ENCODE data around the gene KRTAP10-8. TPM values are rescaled to one million over a fixed set of nuclear protein-coding genes. Genes with fewer than 3 reads are reported as not detected.
"Not testable (repeated sequence)": the region's sequence is repeated elsewhere in the genome, so short reads cannot be mapped to it uniquely, and the experiment has no call there.

KRTAP10-8 gene, protein sequence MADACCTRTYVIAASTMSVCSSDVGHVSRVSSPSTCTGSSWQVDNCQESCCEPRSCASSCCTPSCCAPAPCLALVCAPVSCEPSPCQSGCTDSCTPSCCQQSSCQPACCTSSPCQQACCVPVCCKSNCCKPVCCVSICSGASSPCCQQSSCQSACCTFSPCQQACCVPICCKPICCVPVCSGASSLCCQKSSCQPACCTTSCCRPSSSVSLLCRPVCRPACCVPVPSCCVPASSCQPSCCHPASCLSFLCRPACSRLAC
- total RNA-seq = not detected in 2 replicates

DNA sequence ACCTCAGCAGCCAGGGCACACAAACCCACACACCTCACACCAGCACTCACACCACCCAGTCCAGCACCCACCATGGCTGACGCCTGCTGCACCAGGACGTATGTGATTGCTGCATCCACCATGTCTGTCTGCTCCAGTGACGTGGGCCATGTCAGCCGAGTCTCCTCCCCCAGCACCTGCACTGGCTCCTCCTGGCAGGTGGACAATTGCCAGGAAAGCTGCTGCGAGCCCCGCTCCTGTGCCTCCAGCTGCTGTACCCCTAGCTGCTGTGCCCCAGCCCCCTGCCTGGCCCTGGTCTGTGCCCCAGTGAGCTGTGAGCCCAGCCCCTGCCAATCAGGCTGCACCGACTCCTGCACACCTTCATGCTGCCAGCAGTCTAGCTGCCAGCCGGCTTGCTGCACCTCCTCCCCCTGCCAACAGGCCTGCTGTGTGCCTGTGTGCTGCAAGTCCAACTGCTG, at the start of gene KRTAP10-8:
Gene KRTAP10-8, plus strand, starts transcription at position 51 of the 458 bp plus-strand sequence. Its CDS starts 22 bp downstream, at position 73.
- intact Hi-C loops (cut with micrococcal nuclease) = no loop called here

DNA sequence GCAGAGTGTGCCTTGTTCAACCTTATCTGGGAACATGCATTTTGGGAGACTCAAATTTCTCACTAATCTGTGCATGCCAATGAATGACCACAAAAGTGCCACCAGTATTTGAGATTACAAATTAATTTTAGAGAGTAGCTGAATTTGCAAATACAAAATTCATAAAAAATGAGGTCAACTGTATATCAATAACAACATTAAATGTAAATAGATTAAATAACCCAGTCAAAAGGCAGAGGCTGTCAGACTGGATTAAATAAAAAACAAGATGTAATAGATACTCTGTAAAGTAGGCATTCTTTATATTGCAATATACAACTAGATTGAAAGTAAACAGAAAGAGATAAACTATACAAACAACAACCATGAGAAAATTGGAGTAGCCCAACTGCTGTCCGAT, 47.8 kb upstream of the KRTAP10-8 start:
- intact Hi-C loops (cut with micrococcal nuclease) = no loop called here

DNA sequence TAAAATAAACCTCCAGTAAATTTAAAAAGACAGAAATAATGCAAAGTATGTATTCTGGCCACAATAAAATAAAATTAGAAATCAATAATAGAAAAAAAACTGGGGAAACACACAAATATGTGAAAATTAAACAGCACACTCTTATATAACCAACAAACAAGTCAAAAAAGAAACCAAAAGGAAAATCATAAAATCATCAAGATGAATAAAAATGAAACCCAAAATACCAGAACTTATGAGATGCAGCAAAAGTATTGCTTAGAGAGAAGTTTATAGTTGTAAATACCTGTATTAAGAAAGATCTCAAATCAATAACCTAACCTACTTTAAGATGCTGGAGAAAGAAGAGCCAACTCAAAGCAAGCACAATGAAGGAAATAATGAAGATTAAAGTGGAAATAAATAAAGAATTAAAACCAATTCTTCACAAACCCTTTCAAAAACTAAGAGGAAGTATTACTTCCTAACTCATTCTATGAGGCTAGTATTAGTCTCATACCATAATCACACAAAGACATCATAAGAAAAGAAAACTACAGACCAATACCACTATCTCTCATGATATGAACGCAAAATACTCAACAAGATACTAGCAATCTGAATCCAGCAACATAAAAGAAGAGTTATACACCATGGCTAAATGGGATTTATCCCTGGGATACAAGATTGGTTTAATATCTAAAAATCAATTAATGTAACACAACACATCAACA, 46.8 kb upstream of the KRTAP10-8 start:
- intact Hi-C loops (cut with micrococcal nuclease) = no loop called here

DNA sequence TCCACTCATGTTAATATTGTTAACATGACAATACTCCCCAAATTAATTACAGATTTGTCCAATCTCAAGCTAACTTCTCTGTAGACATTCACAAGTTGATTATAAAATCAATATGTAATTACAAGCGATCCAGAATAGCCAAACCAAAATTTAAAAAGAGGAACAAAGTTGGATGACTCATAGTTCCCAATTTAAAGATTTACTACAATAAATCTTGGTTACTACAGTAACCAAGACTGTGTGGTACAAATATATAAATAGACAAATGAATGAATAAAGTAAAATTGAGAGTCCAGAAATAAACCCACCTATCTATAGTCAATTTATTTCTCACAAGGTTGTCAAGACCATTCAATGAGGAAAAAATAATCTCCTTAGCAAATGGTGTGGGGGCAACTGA, 45.5 kb upstream of the KRTAP10-8 start:
- intact Hi-C loops (cut with micrococcal nuclease) = no loop called here

DNA sequence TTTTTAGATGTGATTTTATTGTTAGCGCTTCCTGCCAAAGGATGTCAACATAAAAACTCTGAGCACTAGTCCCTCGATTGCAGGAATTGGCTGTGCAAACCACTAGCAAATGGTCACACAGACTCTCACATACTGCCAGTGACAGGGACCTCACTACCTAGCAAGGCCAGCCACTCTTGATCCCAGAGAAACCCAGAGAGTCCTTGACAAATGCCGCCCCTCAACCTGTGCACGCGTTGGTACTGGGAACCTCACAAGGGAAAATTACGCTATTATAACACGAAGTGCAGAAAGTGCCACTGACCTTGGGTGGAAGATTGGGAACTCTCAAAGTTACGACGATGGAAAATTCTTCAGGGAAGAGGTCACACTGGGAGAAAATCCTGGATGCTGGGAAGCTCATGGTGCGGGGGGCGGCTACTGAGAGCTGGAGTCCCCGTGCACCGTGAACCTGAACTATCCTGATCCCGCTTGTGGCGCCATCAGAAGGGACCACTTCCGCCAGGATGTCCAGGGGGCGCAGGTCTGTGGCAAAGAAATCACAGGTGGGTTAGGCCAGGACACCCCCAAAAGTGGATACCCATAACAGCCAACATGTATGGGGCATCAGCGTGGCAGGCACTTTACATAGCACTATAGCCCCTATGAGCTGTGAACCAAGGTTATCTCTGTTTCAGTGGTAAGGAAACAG, 44.3 kb upstream of the KRTAP10-8 start:
- intact Hi-C loops (cut with micrococcal nuclease) = no loop called here

DNA sequence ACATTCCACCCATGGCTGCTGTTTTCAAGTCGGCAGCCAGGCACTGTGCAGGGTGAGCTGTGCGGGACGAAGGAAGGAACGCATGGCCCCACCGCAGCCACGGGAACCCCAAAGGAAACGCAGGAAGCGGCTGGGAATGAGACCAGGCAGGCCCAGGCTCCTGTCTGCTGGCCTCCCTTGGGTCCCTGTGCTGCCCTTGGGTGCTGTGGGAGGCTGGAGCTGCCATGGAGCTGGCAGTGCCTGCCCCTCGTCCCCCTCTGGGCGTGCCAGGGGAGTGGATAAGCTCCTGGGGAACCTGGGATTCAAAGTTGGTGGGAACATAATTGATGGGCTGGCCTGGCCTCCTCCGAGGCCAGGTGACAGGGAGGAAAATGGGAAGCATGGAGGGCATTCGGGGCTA, 43.6 kb upstream of the KRTAP10-8 start:
- intact Hi-C loops (cut with micrococcal nuclease) = no loop called here

DNA sequence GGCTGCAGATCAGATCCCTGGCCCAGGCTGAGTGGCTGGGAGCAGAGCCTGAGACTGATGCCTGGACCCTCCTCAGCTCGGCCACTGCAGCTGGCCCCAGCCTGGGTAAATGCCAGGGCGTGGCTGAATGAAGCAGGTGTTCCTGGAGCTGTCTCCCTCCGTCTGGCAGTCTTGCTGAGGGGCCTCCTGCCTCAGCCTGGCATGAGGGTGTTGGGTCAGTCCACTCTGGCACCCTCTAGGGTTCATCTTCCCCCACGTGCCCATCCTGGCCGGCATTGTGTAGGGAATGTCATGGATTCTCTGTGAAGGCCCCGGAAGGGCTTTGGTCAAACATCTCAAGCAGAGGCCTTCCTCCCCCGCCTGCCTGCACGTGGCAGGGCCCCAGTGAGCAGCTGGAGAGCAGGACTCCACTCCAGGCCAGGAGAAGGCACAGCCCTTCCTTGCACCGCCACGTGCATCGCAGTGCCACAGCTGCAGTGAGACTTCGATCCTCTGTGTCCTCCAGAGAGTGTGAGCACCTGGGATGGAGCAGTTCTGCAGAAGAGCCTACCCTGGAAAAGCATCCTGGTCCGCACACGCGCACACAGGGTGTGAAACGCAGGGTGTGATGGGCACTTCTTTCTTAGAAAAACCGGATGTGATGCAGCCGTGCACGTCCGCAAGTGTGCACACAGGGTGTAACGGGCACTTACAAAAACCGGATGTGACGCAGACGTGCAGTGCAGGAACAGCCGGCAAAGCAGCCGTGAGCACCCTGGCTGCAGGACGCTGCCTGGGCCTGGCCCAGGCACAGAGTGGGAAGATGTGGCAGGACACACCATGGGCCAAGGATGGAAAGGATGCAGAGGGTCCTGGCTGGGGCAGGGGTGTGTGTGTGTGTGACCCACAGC, 43.0 kb upstream of the KRTAP10-8 start:
- intact Hi-C loops (cut with micrococcal nuclease) = no loop called here

DNA sequence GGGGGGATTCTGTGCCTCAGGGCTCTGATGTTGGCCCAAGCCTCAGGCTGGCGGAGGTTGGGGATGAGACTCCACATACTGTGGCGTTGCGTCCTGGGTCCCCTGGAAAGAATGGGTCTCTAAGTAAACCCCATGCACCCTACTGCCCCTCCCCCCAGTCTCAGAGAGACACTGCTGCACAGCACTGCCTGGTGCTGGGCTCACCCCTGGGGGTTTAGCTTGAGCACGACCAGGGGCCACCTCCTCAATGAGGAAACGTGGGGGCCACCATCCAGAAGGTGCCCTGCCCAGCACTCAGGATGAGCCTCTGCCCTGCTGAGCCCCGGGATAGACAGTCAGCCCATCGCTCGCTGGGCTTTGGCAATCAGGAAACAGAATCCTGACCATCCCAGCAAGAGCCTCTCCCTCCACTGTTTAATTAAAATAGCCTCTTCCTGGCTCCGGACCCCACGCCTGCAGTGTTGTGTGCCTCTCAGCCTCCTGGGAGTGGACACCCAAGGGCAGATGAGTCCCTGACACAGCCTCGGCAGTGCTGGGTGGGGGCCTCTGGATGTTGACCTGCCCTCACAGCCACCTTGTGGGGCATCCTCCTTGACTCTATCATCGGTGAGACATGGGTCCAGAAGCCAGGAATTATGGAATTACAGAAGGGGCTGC, 41.9 kb upstream of the KRTAP10-8 start:
- intact Hi-C loops (cut with micrococcal nuclease) = no loop called here

DNA sequence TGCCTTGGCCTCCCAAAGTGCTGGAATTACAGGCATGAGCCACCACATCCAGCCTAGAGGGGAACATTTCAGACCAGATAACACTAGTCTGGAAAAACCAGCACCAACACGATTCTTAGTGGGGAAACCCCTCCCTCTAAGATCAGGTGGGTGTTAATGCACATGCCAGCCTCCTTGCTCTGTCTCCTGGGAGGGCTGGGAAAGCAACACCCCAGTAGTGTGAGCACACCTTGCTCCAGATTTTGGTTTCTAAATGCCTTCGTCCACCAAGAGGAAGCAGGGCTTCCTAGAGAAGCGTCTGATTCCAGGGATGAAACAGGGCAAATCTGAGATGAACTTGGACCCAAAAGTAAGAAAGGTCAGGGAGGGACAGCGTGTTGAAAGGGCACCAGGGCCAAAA, 40.6 kb upstream of the KRTAP10-8 start:
- intact Hi-C loops (cut with micrococcal nuclease) = no loop called here

DNA sequence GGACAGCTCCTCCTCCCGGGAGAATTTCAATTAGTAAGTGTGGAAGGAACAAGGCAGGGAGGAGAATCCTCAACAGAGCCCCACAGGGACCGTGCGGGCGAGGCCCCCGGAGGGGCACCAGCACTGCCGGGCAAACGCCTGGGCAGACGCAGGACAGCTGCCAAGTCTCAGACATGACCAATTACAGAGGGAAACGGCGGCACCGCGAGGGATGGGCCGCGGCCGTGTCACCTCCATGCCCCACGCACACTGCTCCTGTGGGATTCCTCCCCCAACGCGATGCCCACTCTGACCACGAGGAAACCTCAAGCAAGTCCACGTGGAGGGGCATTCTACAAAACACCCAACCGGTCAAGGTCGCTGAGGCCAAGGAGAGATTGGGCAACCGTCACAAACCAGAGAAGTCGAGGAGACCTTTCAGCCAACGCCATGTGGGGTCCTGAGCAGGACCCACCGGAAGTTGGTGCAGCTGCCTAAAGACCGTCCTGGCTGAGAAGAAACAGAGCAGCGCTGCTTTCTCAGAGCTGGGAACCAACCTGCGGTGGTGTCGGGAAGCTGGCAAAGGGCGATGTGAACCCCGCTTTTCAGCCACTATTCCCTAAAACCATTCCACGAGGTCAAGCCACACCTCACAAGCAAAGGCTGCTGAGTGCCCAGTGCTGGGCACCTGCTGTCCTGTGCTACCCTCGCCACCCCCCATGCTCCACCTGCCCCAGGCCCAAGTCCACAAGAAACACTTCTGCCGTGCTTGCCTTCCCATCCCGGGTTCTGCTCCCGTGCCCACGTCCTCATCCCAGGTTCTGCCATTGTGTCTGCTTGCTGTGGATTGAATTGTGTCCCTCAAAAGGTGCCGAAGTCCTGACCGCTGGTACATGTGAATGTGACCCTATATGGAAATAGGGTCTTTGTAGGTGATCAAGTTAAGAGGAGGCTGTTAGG, 39.8 kb upstream of the KRTAP10-8 start:
- intact Hi-C loops (cut with micrococcal nuclease) = no loop called here

DNA sequence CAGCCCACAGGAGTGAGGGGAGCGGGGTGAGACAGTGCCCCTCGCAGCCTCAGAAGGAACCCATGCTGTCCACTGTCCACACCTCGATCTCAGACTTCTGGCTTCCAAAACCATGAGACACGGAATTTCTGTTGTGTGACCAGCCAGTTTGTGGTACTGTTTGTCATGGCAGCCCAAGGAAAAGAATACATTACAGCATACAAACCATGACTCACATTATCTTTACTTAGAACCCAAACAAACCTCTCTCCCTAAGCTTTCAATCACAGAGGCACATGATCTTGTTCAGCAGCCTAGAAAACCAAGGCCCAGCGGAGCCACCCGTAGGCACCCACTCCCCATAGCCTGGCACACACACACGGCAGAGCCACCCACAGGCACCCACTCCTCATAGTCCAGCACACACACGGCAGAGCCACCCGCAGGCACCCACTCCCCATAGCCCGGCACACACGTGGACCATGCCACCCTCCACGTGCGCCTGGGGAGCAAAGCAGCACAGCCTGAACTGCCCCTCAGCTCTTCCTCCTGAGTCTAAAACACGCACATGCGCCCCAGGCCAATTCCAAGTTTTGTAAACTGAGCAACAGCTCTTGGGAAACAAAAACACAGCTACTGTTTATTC, 38.8 kb upstream of the KRTAP10-8 start:
- intact Hi-C loops (cut with micrococcal nuclease) = no loop called here

DNA sequence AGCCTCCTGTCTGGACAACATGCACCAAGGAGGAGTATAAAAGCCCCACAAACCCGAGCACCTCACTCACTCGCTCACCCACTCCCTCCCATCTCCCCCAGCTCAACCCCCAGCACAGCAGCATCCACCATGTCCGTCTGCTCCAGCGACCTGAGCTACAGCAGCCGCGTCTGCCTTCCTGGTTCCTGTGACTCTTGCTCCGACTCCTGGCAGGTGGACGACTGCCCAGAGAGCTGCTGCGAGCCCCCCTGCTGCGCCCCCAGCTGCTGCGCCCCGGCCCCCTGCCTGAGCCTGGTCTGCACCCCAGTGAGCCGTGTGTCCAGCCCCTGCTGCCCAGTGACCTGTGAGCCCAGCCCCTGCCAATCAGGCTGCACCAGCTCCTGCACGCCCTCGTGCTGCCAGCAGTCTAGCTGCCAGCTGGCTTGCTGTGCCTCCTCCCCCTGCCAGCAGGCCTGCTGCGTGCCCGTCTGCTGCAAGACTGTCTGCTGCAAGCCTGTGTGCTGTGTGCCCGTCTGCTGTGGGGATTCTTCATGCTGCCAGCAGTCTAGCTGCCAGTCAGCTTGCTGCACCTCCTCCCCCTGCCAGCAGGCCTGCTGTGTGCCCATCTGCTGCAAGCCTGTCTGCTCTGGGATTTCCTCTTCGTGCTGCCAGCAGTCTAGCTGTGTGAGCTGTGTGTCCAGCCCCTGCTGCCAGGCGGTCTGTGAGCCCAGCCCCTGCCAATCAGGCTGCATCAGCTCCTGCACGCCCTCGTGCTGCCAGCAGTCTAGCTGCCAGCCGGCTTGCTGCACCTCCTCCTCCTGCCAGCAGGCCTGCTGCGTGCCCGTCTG, 38.0 kb upstream of the KRTAP10-8 start, which contains the start of gene KRTAP10-4:
Gene KRTAP10-4, plus strand, starts transcription at position 100 of the 827 bp plus-strand sequence. Its CDS starts 30 bp downstream, at position 130.
- intact Hi-C loops (cut with micrococcal nuclease) = not testable (repeated sequence)

DNA sequence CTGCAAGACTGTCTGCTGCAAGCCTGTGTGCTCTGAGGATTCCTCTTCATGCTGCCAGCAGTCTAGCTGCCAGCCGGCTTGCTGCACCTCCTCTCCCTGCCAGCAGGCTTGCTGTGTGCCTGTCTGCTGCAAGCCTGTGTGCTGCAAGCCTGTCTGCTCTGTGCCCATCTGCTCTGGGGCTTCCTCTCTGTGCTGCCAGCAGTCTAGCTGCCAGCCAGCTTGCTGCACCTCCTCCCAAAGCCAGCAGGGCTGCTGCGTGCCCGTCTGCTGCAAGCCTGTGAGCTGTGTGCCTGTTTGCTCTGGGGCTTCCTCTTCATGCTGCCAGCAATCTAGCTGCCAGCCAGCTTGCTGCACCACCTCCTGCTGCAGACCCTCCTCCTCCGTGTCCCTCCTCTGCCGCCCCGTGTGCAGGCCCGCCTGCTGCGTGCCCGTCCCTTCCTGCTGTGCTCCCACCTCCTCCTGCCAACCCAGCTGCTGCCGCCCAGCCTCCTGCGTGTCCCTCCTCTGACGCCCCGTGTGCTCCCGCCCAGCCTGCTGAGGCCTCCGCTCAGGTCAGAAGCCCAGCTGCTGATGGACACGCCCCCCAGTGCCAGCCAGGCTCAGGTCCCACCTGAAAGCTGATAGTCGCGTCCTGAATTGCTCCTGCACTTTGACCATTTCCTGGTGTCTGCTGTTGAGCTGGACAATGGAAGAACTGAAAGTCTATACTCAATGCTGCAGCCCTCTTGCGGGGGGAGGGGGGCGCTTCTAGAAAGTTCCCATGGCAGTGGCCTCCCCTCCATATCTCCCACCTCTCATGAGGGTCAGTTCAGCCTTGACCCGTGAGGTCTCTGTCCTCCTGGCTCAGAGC, 37.2 kb upstream of the KRTAP10-8 start:
- intact Hi-C loops (cut with micrococcal nuclease) = no loop called here

DNA sequence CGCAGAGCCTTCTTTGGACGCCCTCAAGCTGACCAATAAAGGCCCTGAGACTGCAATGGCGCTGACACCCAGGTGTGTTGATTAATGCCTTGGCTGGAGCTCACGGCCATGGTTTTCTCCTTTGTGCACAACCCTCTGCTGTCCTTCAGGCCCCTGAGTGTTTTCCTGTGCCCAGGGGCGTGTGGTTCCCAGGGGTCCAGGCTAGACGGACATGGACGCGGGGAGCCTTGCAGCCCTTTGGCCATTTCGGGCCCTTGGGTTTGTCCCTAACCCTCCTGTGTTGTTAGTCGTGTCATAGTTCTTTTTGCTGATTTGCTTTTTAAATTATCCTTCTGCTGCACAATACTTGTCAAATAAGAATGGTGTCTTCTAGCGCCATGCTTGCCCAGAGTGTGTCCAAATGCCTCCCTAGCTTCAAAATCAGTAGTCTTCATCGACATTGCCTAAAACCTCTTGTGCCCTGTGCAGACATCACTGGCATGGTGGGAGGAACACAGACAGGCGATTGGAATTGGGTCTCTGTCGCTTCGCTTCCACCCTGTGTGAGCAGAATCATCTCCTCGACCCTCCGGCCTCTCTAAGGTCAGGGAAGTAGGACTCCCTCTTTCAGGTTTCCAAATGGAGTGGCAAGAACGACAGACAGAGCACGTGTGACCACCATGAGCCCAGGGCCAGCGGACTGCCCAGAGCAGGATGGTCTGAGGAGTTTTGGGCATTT, 36.4 kb upstream of the KRTAP10-8 start:
- intact Hi-C loops (cut with micrococcal nuclease) = no loop called here

DNA sequence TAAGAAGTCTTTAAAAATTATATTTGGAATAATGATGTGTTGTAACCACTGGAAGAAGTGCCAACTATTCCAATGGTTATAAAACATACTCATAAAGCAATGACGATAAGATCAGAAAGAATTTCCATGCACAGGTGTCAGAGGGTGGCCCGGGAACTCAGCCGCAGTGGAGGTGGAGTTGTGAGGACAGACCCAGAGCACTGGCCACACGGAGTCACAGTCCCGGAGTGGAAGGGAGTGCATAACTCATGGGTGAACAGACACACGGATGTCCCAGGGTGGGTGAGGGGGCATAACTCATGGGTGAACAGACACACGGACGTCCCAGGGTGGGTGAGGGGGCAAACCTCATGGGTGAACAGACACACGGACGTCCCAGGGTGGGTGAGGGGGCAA, 35.9 kb upstream of the KRTAP10-8 start:
- intact Hi-C loops (cut with micrococcal nuclease) = no loop called here

DNA sequence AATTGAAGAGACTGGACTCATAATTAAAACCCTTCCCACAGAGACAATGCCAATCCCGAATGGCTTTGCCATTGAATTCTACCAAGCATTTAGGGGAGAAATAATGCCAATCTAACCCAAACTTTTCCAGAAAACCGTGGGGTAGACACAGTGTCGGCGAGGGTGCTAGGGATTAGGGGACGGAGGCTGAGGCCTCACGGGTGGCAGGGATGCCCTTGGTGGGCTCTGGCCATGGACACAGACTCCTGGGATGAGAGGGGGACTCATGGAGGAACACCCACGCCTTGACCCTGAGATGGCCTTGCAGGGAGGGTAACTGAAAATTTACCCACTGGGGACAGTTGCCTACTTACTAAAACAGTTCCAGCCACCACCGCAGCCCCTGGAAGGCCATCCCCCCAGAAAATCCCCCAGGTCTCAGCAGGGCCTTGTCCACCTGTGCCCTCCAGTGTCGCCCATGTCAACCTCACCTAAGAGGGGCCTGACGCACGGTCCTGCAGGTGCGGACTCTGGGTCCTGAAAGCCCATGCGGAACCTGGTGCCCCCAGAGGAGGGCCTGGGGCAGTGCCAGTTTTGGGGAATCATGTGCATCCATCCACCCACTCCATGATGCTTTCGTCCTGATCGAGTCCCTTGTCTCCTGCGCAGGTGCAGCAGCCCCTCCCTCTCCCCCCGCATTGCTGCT, 33.4 kb upstream of the KRTAP10-8 start:
- intact Hi-C loops (cut with micrococcal nuclease) = no loop called here

Measured in T-helper 2 cell treated with Interferon-gamma antibody and Interleukin-4, amounts not matched to agents 100 ng/mL and 5 ng/mL, for 36 hours (primary cell).